Activated CD4-positive, alpha-beta memory T cell treated with anti-CD3 and anti-CD28 coated beads, Interleukin-2, amount 10 ng/mL, durations not matched to agents 7 days and 5 days (primary cell): Measurements from ENCODE around the gene TCP11. TPM values are rescaled to one million over a fixed set of nuclear protein-coding genes. Genes with fewer than 3 reads are reported as not detected.

Experiments used
- CTCF ChIA-PET: fragments of 350-600 bp; sonication (Branson Sonifier 250); formaldehyde crosslinking; loops from one replicate; lab custom pipeline; 2021; ENCODE audit warnings: antibody characterized with exemption, inconsistent platforms; lab: Charles Lee
- POLR2A ChIA-PET: fragments of 350-600 bp; sonication (Branson Sonifier 250); formaldehyde crosslinking; loops from one replicate; lab custom pipeline; 2021; ENCODE audit warnings: antibody characterized with exemption; lab: Charles Lee
- DNase-seq: peaks from one replicate; pipeline ENCODE4 v3.0.0-alpha.2; 2020
- H3K27ac Mint-ChIP-seq: one replicate; pipeline ENCODE4 v1.8.0; 2021; ENCODE audit warnings: mild to moderate bottlenecking, mixed read lengths
- H3K27me3 Mint-ChIP-seq: one replicate; pipeline ENCODE4 v1.8.0; 2021; ENCODE audit warnings: mixed read lengths
- H3K36me3 Mint-ChIP-seq: one replicate; pipeline ENCODE4 v1.8.0; 2021; ENCODE audit warnings: low read depth, mixed read lengths
- H3K4me1 Mint-ChIP-seq: one replicate; pipeline ENCODE4 v1.8.0; 2021; ENCODE audit warnings: mixed read lengths
- H3K4me3 Mint-ChIP-seq: one replicate; pipeline ENCODE4 v1.8.0; 2021; ENCODE audit warnings: mild to moderate bottlenecking, mixed read lengths
- H3K9me3 Mint-ChIP-seq: one replicate; pipeline ENCODE4 v1.8.0; 2021; ENCODE audit warnings: mixed read lengths
- total RNA-seq, 2 experiments: library from RNA; stranded (reverse); gene quantifications; one replicate each; pipeline ENCODE4 v1.2.3, GENCODE V29; 2021

Gene TCP11
- total RNA-seq, 2 experiments from 2014 or later: not detected

DNA sequence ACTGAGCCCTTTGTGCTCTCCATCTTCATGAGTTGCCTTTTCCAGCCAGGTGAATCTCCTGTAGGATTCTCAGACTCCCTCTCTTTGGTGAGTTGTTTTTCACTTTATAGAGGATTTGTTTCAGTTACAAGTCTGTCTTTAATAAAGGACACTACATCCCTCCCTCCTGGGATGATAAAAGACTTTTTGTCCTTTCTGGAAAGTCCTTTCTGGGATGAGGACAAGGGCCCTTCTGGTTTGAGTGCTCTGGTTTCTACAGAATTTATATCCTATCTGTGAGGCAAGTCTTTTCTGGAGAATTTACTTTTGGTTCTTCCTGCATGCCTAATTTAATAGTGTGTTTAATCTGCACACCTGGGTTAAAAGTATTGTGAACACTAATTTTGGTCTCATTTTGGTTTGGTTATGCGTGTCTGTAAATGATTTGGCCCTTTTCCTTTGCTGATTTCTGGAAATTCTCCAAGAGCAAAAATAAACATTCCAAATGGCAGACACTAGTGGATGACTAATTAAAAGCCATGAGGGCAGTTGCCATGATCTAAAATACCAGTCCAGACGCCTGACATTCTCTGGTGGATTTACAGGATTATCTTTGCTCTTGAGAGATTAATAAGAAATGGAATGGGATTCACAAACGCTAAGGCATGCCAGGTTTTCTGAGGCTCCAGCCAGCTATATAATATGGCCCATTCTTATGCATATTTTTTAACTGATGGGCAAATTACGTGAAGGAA is 44.8 kb downstream of the TCP11 start:
- H3K36me3 Mint-ChIP-seq: no peaks in the 10 kb centered on the region
- no peaks in the 10 kb centered on the region for H3K4me1 Mint-ChIP-seq
- H3K9me3 Mint-ChIP-seq: no peaks in the 10 kb centered on the region
- ChIA-PET CTCF (interaction anchor here (0.6 to 0.7 kb wide), 2 partner anchors 131 to 889 kb away, joined by 3 to 4 read pairs; no protein-coding TSS in a partner anchor), POLR2A (no interaction called here)
- no peak overlapping the region for H3K4me3 Mint-ChIP-seq
- DNase-seq: no peak
- no peak overlapping the region for H3K27ac Mint-ChIP-seq
- H3K27me3 Mint-ChIP-seq: peaks cover 15% of the 10 kb centered on the region

DNA sequence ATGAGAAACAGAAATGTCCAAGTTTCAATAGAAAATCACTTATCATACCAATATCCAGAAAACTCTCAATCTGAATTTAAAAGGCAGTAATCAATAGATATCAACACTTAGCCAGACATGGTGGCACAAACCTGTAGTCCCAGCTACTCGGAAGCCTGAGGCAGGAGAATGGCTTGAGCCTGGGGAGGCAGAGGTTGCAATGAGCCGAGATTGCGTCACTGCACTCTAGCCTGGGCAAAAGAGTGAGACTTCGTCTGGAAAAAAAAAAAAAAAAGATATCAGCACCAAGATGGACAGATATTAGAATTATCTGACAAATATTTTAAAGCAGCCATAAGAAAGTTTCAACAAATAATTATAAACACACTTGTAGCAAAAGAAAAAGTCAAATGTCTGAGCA is 47.0 kb downstream of the TCP11 start:
- Mint-ChIP-seq H3K4me3 (no peak overlapping the region), H3K4me1 (no peaks in the 10 kb centered on the region), H3K27ac (no peak overlapping the region), H3K9me3 (no peaks in the 10 kb centered on the region), H3K27me3 (peaks cover 12% of the 10 kb centered on the region), H3K36me3 (no peaks in the 10 kb centered on the region)
- ChIA-PET CTCF (interaction anchor here (1.1 kb wide), 1 partner anchor 108 kb away, joined by 3 read pairs; no protein-coding TSS in a partner anchor), POLR2A (no interaction called here)
- no peak for DNase-seq

DNA sequence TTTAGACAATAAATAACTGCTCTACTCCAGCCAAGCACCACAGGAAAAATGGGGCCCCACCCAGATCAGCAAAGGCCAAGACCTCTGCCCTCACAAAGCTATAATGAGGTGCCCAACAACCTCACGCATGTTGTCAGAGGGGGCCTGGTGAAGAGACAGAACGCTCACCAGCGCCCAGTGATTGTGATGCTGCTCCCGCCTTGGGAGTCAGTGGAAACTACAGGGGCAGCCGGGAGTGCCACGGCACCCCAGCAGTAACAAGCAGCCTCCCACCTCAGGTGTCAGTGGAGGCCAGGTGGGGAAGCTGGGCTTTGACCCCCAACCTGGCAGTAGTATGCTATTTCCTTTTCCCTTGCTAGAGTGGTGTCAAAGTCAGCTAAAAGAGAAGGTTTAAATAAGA is 47.4 kb downstream of the TCP11 start:
- ChIA-PET CTCF (interaction anchor here (1.1 kb wide), 1 partner anchor 108 kb away, joined by 3 read pairs; no protein-coding TSS in a partner anchor), POLR2A (no interaction called here)
- no peak for DNase-seq
- H3K27ac Mint-ChIP-seq: no peak overlapping the region
- H3K9me3 Mint-ChIP-seq: no peaks in the 10 kb centered on the region
- no peaks in the 10 kb centered on the region for H3K36me3 Mint-ChIP-seq
- H3K4me3 Mint-ChIP-seq: no peak overlapping the region
- no peaks in the 10 kb centered on the region for H3K4me1 Mint-ChIP-seq
- peaks cover 10% of the 10 kb centered on the region for H3K27me3 Mint-ChIP-seq

DNA sequence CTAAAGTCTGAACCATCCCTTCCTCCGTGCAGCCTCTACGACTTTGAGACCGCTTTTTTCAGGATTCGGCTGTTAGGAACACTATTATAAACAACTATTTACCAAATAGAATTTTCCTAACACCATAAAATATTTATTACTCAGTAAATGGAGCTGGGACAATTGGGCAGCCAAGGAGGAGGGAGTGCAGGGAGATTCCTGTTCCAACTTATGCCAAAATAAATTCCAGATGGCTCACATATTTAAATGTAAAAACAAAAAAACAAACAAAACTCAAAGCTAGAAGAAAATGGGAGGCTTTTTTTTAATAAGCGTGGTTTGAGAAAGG is 48.1 kb downstream of the TCP11 start:
- POLR2A ChIA-PET: no interaction called here
- CTCF ChIA-PET: interaction anchor here (1.1 kb wide), 1 partner anchor 107 kb away, joined by 3 read pairs; no protein-coding TSS in a partner anchor
- Mint-ChIP-seq H3K4me3 (no peak overlapping the region), H3K36me3 (no peaks in the 10 kb centered on the region), H3K4me1 (no peaks in the 10 kb centered on the region), H3K27ac (no peak overlapping the region), H3K9me3 (no peaks in the 10 kb centered on the region), H3K27me3 (peaks cover 10% of the 10 kb centered on the region)
- no peak for DNase-seq

DNA sequence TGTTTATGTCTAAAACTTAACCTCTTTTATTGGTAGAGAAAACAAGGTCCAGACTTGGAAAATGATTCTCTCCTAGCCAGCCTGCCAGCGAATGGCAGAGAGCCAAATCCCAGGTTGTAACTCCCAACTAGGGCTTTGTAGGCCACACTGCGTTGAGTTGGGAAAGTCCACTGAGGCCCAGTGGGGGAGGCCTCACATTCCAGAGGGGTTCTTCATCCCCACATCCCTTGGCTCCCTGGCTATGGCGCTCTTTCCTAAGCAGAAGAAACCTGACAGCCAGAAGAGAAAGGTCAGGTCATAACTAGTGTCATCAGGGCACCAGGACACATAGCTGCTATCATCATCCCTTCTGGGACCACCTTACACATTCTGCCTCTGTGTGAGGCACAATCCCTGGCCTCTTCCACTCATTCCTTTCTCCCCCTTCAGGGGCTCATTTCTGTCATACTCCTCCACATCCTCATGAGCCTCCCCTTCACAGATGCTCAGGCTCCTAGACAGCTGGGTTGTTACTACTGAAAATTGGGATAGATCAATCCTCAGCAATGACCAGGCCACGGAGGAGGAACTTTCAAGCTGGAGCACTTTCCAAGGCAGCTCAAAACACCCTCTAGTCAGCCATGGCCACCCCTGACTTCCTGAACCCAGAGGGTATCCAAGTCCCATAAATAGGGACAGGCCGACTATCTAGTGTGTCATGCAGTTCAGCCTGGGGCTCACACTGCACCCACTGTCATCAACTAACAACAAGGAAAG is 48.6 kb downstream of the TCP11 start:
- CTCF ChIA-PET: no interaction called here

DNA sequence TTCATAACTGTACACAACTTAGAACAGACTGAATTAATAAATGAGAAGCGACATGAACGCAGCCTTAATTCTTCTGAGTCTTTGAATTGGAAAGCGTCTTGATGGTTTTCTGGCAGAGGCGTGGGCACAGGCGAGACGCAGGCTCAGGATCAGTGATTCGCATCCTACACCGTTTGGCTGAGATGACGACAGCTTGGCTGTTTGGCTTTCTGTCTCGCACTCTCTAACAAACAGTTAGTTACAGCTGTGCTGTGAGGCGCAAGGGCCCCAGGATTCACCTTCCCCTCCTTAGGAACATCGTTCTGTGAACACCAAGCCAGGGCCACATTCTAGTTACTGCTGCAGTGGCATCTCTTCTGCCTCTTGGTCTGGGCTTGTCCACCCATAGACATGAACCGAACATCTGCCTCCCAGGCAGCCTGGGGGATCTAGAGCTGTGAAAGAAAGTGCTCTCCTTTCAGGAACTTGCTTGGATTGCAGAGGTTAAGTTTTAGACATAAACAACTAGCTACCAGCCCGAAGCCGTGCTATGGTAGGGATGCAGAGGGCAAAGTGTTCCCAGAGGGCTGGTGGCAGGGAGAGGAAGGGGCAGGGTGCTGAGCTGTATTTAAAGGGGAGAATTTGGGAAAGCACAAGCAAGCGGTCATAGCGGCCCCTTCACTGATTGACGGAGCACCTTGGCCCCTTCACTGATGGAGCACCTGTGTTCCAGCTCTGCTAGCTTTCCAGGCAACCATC is 49.6 kb downstream of the TCP11 start:
- Mint-ChIP-seq H3K27me3 (peaks cover 6% of the 10 kb centered on the region), H3K9me3 (no peaks in the 10 kb centered on the region), H3K27ac (no peak overlapping the region), H3K4me3 (no peak overlapping the region), H3K4me1 (no peaks in the 10 kb centered on the region), H3K36me3 (no peaks in the 10 kb centered on the region)
- ChIA-PET POLR2A (no interaction called here), CTCF (interaction anchor here (0.8 kb wide), 1 partner anchor 8 kb away, joined by 3 read pairs; no protein-coding TSS in a partner anchor)
- no peak for DNase-seq

More for the DNA sequence above, 48.6 kb downstream of the TCP11 start:
- POLR2A ChIA-PET: no interaction called here
- no peak overlapping the region for H3K27ac Mint-ChIP-seq
- H3K27me3 Mint-ChIP-seq: peaks cover 8% of the 10 kb centered on the region
- H3K9me3 Mint-ChIP-seq: no peaks in the 10 kb centered on the region
- DNase-seq: no peak
- H3K4me1 Mint-ChIP-seq: no peaks in the 10 kb centered on the region
- H3K36me3 Mint-ChIP-seq: no peaks in the 10 kb centered on the region
- no peak overlapping the region for H3K4me3 Mint-ChIP-seq

DNA sequence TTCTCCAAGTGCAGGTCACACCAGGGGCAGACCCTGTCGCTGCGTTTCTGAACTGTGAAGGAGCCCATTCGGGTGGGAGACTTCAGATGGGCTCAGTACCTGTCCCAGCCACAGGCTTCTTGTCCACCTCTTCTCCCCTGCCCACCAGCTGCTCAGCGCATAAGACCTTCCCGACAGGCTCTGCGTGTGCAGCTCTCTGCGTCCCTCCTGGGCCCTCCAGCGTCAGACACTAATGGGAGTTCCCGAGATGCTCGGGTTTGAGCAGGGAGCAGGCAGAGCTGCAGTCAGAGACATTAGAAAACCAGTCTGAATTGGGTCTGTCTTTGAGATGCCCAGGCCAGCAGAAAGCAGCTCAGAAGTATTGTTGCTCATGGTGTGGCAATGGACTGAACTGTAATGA is 50.4 kb downstream of the TCP11 start:
- H3K36me3 Mint-ChIP-seq: no peaks in the 10 kb centered on the region
- no peaks in the 10 kb centered on the region for H3K9me3 Mint-ChIP-seq
- H3K27ac Mint-ChIP-seq: no peak overlapping the region
- ChIA-PET CTCF (interaction anchor here (0.8 kb wide), 1 partner anchor 9 kb away, joined by 3 read pairs; no protein-coding TSS in a partner anchor), POLR2A (no interaction called here)
- no peak overlapping the region for H3K4me3 Mint-ChIP-seq
- H3K4me1 Mint-ChIP-seq: no peaks in the 10 kb centered on the region
- H3K27me3 Mint-ChIP-seq: peaks cover 4% of the 10 kb centered on the region
- DNase-seq: peak; percentile 13

DNA sequence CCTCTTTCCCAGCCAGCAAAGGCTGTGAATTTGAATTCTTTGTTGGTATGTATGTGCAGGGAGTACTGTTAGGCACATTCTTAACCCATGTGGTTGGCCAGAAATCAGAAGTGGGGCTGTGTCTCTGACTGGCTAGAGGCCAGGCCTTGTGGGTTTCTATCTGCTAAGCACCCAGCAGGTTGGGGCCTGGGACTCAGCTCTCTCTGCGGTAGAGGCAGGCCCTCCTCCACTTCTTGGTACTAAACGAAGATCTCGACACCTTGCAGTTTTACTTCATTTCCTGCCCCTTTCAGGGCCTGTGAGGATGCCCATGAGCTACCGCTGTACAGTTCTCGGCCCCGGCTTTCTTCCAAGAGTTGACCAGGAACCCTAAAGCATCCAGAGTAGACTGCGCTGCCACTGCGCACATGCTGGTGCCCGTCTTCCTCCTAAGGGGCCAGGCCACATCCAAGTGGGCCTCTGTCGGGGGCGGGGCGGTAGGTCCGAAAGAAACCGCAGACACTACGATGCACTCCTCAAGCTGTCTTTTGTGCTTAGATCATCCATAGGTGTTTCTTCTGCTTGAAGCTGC is 51.1 kb downstream of the TCP11 start:
- POLR2A ChIA-PET: no interaction called here
- H3K4me3 Mint-ChIP-seq: no peak overlapping the region

DNA sequence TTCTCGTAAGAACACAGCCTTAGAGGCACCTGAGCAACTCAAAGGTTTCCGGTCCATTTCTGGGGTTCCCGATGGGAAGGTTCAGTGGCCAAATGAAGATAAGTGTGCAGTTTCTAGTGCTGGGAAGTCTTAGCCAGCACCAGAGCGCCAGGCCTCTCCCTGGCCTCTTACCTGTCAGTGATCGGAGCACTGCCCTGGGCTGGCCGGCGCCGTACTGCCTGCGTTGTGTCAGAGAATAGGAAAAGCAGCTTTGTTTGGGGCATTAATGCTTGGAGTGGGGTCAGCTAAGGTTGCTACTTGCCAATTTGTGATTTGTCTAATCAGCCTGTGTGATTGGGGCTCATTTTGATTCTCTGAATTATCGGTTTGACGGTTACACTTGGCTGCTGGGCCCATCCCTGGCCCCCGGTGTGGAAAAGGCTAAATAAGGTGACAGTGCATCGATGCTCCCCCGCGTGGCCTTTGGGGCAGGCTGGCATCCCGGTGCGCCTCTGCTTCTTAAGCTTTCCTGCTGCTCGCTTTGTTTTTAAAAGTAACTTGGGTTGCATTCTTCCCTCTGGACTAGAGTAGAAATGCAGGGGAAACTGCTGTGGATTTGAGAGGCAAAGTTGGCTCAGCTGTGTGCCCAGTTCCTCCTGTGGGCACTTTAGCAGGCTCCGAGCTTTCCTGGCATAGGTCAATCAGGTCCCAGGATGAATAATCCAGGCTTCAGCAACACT is 51.8 kb downstream of the TCP11 start:
- Mint-ChIP-seq H3K36me3 (no peaks in the 10 kb centered on the region), H3K4me1 (no peaks in the 10 kb centered on the region), H3K27me3 (peaks cover under 1% of the 10 kb centered on the region), H3K27ac (no peak overlapping the region), H3K4me3 (no peak overlapping the region), H3K9me3 (no peaks in the 10 kb centered on the region)
- POLR2A ChIA-PET: no interaction called here
- CTCF ChIA-PET: no interaction called here
- peak; percentile 12 for DNase-seq

More for the DNA sequence above, 51.1 kb downstream of the TCP11 start:
- Mint-ChIP-seq H3K27me3 (peaks cover 4% of the 10 kb centered on the region), H3K9me3 (no peaks in the 10 kb centered on the region), H3K4me1 (no peaks in the 10 kb centered on the region), H3K36me3 (no peaks in the 10 kb centered on the region), H3K27ac (no peak overlapping the region)
- DNase-seq: peak; percentile 14
- CTCF ChIA-PET: no interaction called here

DNA sequence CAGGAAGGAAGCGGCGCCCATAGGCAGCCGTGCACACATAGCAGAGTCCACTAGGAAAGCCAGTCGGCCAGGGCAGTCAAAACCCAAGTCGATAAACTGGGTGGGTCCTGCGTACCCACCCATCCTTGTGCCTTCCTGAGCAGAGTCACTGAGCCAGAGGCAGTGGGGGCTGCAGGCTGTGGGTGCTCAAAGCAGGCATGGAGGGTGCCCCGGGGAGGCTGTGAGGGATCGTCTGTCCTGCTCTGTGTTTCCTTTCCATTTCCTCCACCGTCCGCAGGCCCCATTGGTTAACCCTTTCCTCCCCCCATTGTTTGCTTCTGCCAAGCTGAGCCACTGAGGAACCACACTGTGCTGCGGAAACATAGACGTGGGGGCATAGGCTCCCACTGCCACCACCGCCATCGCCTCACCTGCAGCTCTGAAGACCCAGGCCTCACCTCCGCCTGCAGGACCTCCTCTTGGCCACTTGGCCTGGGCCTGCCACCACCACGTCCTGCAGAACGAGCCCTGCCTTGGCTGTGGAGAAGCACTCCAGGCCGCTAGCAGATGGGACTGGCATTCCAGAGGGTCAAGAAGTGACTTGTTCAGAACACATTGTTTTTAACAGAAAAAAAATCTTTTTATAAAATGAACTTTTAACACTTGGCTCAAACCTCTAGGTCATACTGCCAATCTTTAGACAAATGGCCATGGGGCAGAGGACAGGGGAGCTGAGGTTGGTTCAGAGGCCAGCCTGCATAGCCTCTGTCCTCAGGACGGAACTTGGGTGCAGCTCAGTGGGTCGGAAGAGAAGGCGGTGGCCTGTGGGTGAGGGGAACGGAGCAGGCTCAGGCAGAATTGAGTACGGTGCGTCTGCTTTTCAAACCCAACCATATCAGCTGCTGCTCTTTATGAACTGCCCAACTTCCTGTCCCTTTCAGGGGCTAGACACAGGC is 52.6 kb downstream of the TCP11 start:
- Mint-ChIP-seq H3K27ac (no peak overlapping the region), H3K4me1 (no peaks in the 10 kb centered on the region), H3K4me3 (no peak overlapping the region), H3K27me3 (no peaks in the 10 kb centered on the region), H3K36me3 (no peaks in the 10 kb centered on the region), H3K9me3 (no peaks in the 10 kb centered on the region)
- peak; percentile 5 for DNase-seq
- CTCF ChIA-PET: no interaction called here
- POLR2A ChIA-PET: no interaction called here

DNA sequence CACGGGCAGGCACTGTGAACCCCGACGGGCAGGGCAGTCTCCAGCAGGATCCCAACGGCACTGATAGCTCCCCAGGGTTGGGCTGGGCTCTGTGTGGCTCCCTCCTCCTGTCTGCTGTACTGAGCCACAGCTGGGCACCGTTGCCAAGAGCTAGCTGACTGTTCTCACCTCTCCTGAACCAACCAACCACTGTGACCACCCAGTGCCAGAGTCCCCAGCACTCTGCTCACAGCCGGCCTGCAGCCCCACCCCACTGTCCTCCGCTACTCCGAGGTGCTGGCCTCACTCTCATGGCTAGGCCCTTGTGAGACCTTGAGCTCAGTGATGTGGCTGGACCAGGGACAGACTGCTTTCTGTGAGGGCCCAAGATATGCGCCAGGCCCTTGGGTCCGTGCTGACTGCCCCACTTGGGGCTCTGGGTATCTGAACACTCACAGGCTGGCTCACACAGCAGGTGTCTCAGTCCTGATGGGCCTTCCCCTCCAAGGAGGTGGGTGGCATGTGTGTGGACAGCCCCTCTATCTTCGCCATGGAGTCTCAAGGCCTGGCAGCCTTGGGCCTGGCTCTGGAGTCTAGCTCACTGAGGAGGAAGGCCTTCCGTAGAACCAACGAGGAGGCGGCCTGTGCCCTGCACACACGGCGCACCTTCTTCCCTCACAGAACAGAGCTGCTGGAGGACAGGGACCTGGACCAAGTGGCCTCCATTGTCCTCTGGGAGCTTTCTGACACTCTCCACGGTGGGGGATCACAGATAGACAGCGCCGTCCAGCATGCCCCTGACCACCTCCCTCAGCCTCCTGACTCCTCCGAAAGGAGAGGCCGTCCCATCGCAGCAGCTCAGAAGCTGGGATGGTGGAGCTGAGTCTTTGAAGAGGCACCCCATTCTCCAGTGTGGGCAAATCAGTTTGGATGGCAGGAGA is 53.5 kb downstream of the TCP11 start:
- Mint-ChIP-seq H3K4me3 (no peak overlapping the region), H3K27me3 (no peaks in the 10 kb centered on the region), H3K36me3 (no peaks in the 10 kb centered on the region), H3K4me1 (no peaks in the 10 kb centered on the region), H3K9me3 (no peaks in the 10 kb centered on the region), H3K27ac (no peak overlapping the region)
- peak; percentile 9 for DNase-seq
- ChIA-PET POLR2A (no interaction called here), CTCF (interaction anchor here (0.5 kb wide), 1 partner anchor 13 kb away, joined by 3 read pairs; no protein-coding TSS in a partner anchor)
